HFFc6 (cell line): ENCODE measurements around the gene OPRL1. TPM values are rescaled to one million over a fixed set of nuclear protein-coding genes. Genes with fewer than 3 reads are reported as not detected.

ENCODE experiments used
- DNase-seq: peaks from one replicate; pipeline ENCODE4 v3.0.0-alpha.2; 2018
- H3K27ac Mint-ChIP-seq: 2 replicates; pipeline ENCODE4 v1.8.0; 2020; ENCODE audit warnings: mild to moderate bottlenecking, mixed read lengths
- H3K27me3 Mint-ChIP-seq: 2 replicates; pipeline ENCODE4 v1.8.0; 2021; ENCODE audit warnings: mild to moderate bottlenecking, moderate library complexity, mixed read lengths; ENCODE audit not compliant: insufficient read depth
- H3K36me3 Mint-ChIP-seq: 2 replicates; pipeline ENCODE4 v1.8.0; 2021; ENCODE audit warnings: low read depth, mixed read lengths
- H3K4me1 Mint-ChIP-seq: 2 replicates; pipeline ENCODE4 v1.8.0; 2020; ENCODE audit warnings: low read depth, mixed read lengths
- H3K4me3 Mint-ChIP-seq: 2 replicates; pipeline ENCODE4 v1.8.0; 2020; ENCODE audit warnings: mild to moderate bottlenecking, moderate library complexity, mixed read lengths
- H3K9me3 Mint-ChIP-seq: 2 replicates; pipeline ENCODE4 v1.8.0; 2020; ENCODE audit warnings: mild to moderate bottlenecking, mixed read lengths
- total RNA-seq, 6 experiments: library from RNA; stranded (reverse); fragmentation: NEBNext Ultra II Directional; extraction: Animal tissue kit (Norgen Biotek cat#: 25700); gene quantifications; 2 replicates in 1 of 6; 3 replicates in 5 of 6; pipeline ENCODE4 v1.2.3, GENCODE V29; 2021
- TF ChIP-seq, protein P1 (sequence below): fragments of 200-600 bp; sonication (generic); IDR thresholded peaks from 2 replicates; pipeline ENCODE4 v1.5.0; 2021; ENCODE audit warnings: antibody characterized with exemption, mild to moderate bottlenecking

The OPRL1 gene
- total RNA-seq, 6 experiments from 2014 or later, result 0.27 to 1.00 (median 0.41) TPM

DNA sequence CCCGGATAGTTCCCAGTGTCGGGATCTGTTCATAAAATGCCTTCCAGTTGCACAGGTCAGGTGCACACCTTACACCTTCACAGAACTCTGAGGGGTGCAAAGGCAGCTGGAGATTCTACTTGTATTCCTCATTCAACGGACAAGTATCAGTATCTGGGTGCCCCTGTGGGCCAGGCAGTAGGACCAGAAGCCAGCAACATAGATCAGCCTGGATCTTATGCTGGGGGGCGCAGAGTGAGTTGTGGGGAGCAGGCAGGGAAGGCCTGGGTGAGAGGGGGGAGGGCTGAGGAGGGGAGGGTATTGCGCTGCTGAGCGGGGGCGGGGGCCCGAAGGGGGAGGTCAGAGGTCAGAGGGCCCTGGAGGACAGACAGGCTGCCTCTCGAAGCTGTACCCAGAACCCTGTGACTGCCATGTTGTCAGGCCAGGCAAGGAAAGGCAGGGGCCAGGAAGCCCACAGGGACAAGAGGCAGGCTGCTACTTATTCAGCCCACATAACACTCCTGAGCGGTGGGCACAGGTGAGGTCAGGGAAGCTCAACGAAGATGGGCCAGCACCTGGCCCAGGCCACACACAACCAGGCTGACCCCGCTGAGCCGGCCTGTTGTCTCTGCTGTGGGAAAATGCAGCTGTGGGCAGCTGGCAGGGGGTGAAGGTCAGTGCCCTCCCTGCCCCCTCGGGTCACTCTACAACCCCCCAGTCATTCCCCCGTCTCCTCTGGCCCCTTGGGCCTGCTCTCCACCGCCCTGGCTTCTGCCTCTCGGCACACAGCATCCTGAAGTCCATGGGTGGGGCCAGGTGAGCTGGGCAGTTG lies 1.1 kb downstream of the OPRL1 start:
- peaks cover 24% of the 10 kb centered on the region for H3K27me3 Mint-ChIP-seq
- no peak overlapping the region for H3K27ac Mint-ChIP-seq
- no peak for DNase-seq
- H3K36me3 Mint-ChIP-seq, result no peaks in the 10 kb centered on the region
- TF ChIP-seq, protein P1, sequence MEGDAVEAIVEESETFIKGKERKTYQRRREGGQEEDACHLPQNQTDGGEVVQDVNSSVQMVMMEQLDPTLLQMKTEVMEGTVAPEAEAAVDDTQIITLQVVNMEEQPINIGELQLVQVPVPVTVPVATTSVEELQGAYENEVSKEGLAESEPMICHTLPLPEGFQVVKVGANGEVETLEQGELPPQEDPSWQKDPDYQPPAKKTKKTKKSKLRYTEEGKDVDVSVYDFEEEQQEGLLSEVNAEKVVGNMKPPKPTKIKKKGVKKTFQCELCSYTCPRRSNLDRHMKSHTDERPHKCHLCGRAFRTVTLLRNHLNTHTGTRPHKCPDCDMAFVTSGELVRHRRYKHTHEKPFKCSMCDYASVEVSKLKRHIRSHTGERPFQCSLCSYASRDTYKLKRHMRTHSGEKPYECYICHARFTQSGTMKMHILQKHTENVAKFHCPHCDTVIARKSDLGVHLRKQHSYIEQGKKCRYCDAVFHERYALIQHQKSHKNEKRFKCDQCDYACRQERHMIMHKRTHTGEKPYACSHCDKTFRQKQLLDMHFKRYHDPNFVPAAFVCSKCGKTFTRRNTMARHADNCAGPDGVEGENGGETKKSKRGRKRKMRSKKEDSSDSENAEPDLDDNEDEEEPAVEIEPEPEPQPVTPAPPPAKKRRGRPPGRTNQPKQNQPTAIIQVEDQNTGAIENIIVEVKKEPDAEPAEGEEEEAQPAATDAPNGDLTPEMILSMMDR, result no peak
- H3K9me3 Mint-ChIP-seq, result no peaks in the 10 kb centered on the region
- peaks cover 8% of the 10 kb centered on the region; the same call in 1 of the 2 replicates for H3K4me1 Mint-ChIP-seq
- peak overlapping the region; percentile 71 for H3K4me3 Mint-ChIP-seq

GRCh38 chr20:64081624-64081964 lies 1.7 kb downstream of the OPRL1 start:
- H3K27me3 Mint-ChIP-seq, result peaks cover 24% of the 10 kb centered on the region
- no peak overlapping the region for H3K4me3 Mint-ChIP-seq
- DNase-seq, result no peak
- peaks cover 8% of the 10 kb centered on the region; the same call in 1 of the 2 replicates for H3K4me1 Mint-ChIP-seq
- H3K9me3 Mint-ChIP-seq, result no peaks in the 10 kb centered on the region
- TF ChIP-seq, protein P1, result no peak
- H3K27ac Mint-ChIP-seq, result no peak overlapping the region
- H3K36me3 Mint-ChIP-seq, result no peaks in the 10 kb centered on the region

GRCh38 chr20:64082126-64082731 lies 2.3 kb downstream of the OPRL1 start:
- TF ChIP-seq, protein P1, result no peak
- no peak for DNase-seq
- H3K36me3 Mint-ChIP-seq, result no peaks in the 10 kb centered on the region
- no peak overlapping the region for H3K27ac Mint-ChIP-seq
- peaks cover 24% of the 10 kb centered on the region for H3K27me3 Mint-ChIP-seq
- no peaks in the 10 kb centered on the region for H3K9me3 Mint-ChIP-seq
- H3K4me3 Mint-ChIP-seq, result no peak overlapping the region
- peaks cover 8% of the 10 kb centered on the region; the same call in 1 of the 2 replicates for H3K4me1 Mint-ChIP-seq

GRCh38 chr20:64082820-64083377 lies 3.0 kb downstream of the OPRL1 start:
- Mint-ChIP-seq H3K36me3 (no peaks in the 10 kb centered on the region), H3K4me3 (peak overlapping the region; percentile 51; the same call in 1 of the 2 replicates), H3K9me3 (no peaks in the 10 kb centered on the region), H3K4me1 (peaks cover 8% of the 10 kb centered on the region; the same call in 1 of the 2 replicates), H3K27me3 (peaks cover 25% of the 10 kb centered on the region), H3K27ac (no peak overlapping the region)
- TF ChIP-seq, protein P1, result no peak
- no peak for DNase-seq

DNA sequence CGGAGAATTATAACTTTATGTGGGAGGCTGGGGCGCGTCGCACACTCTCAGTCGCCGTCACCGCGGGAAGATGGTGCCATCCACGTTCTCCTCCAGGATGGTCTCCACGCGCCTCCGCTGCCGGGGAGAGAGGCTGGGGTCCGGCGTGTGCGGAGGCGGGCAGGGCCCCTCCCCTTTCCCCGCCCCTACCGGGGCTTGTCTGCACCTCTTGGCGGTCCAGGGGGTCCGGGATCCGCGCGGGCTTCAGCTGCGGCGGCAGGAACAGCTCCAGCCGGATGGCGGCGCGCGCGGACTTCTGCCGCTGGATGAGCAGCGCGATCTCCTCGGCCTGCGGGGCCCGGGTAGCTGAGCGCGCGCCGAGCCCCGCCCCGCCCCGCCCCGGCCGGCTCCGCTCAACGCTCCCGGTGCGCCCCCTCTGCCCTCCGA lies 3.5 kb downstream of the OPRL1 start:
- Mint-ChIP-seq H3K36me3 (no peaks in the 10 kb centered on the region), H3K27ac (no peak overlapping the region), H3K4me1 (peaks cover 8% of the 10 kb centered on the region; the same call in 1 of the 2 replicates), H3K4me3 (peak overlapping the region; percentile 51; the same call in 1 of the 2 replicates), H3K9me3 (no peaks in the 10 kb centered on the region), H3K27me3 (peaks cover 29% of the 10 kb centered on the region)
- TF ChIP-seq, protein P1, result peak; percentile 74
- DNase-seq, result no peak
